Fibroblast of upper back skin (primary cell): ENCODE data around the gene WDPCP.
"Not testable (repeated sequence)": the region's sequence is repeated elsewhere in the genome, so short reads cannot be mapped to it uniquely, and the experiment has no call there.

Source experiments
- DNase-seq: peaks from one replicate; pipeline ENCODE4 v3.0.0-alpha.2; 2013

Gene WDPCP

GRCh38 chr2:63081404-63081803, 506.9 kb downstream of the WDPCP start:
- no peak for DNase-seq

GRCh38 chr2:63078852-63079606, 509.2 kb downstream of the WDPCP start:
- DNase-seq: no peak

- DNase-seq: not testable (repeated sequence)
These were observed 513.9 kb downstream of the WDPCP start for GRCh38 chr2:63074399-63074798.

- no peak for DNase-seq
These were observed 514.3 kb downstream of the WDPCP start for GRCh38 chr2:63073994-63074393.

- DNase-seq: no peak
These were observed 516.6 kb downstream of the WDPCP start for GRCh38 chr2:63071664-63072063.
